GM18519 (cell line): Measurements from ENCODE around the gene MAP2K5.

ENCODE experiments used
- ATAC-seq: cut with Tn5 transposase; IDR thresholded peaks from one replicate; pipeline ENCODE4 v1.9.1; 2021; ENCODE audit warnings: mild to moderate bottlenecking, moderate library complexity; ENCODE audit not compliant: unreplicated experiment, low FRiP score

MAP2K5 gene

GRCh38 chr15:67818464-67818863 is 276.0 kb downstream of the MAP2K5 start:
- no peak for ATAC-seq

- no peak for ATAC-seq
Observed at GRCh38 chr15:67819636-67820035, 277.1 kb downstream of the MAP2K5 start.

GRCh38 chr15:67820122-67820991 is 277.9 kb downstream of the MAP2K5 start:
- ATAC-seq: no peak

- no peak for ATAC-seq
Observed at GRCh38 chr15:67820992-67821783, 278.7 kb downstream of the MAP2K5 start.

- ATAC-seq: no peak
Observed at GRCh38 chr15:67821784-67822440, 279.4 kb downstream of the MAP2K5 start.

GRCh38 chr15:67822537-67823313 is 280.2 kb downstream of the MAP2K5 start:
- ATAC-seq: no peak

- ATAC-seq: no peak
Observed at GRCh38 chr15:67823314-67824196, 281.1 kb downstream of the MAP2K5 start.

- no peak for ATAC-seq
Observed at GRCh38 chr15:67824197-67824968, 281.9 kb downstream of the MAP2K5 start.

- ATAC-seq: no peak
Observed at GRCh38 chr15:67824976-67825880, 282.7 kb downstream of the MAP2K5 start, which contains the start of gene SKOR1. Gene SKOR1, plus strand, starts transcription at chr15:67825509. Its CDS starts 94 bp downstream, at chr15:67825603.

GRCh38 chr15:67825881-67826716 is 283.6 kb downstream of the MAP2K5 start:
- no peak for ATAC-seq

GRCh38 chr15:67826717-67827561 is 284.4 kb downstream of the MAP2K5 start:
- ATAC-seq: no peak

- ATAC-seq: no peak
Observed at GRCh38 chr15:67827562-67828277, 285.2 kb downstream of the MAP2K5 start.

- no peak for ATAC-seq
Observed at GRCh38 chr15:67828278-67828968, 285.9 kb downstream of the MAP2K5 start.

GRCh38 chr15:67828969-67829646 is 286.6 kb downstream of the MAP2K5 start:
- ATAC-seq: no peak
